Measurements from ENCODE around the gene TRMT6.

DNA sequence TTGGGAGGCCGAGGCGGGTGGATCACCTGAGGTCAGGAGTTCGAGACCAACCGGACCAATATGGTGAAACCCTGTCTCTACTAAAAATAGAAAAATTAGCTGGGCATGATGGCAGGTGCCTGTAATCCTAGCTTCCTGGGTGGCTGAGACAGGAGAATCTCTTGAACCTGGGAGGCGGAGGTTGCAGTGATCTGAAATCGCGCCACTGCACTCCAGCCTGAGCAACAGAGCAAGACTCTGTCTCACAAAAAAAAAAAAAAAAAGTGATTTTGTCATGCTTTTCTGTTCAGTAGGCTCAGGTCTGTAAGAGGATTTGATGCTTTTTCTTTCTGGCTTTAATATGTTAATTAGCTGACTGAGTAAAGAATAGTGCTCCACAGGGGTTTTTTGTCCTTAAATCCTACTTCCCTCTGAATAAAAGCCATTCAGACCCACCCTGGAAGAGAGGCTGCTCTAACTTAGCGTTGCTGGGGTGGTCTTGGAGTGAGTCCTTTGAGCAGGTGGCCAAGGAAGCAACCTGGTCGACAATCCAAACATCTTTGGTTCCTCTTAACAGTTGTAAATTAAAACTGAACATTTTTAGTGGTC lies 19.1 kb upstream of the TRMT6 start:
- TF ChIP-seq, protein P1, sequence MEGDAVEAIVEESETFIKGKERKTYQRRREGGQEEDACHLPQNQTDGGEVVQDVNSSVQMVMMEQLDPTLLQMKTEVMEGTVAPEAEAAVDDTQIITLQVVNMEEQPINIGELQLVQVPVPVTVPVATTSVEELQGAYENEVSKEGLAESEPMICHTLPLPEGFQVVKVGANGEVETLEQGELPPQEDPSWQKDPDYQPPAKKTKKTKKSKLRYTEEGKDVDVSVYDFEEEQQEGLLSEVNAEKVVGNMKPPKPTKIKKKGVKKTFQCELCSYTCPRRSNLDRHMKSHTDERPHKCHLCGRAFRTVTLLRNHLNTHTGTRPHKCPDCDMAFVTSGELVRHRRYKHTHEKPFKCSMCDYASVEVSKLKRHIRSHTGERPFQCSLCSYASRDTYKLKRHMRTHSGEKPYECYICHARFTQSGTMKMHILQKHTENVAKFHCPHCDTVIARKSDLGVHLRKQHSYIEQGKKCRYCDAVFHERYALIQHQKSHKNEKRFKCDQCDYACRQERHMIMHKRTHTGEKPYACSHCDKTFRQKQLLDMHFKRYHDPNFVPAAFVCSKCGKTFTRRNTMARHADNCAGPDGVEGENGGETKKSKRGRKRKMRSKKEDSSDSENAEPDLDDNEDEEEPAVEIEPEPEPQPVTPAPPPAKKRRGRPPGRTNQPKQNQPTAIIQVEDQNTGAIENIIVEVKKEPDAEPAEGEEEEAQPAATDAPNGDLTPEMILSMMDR (IDR thresholded peaks at IDR 0.05), result no peak
- TF ChIP-seq EP300 (IDR thresholded peaks at IDR 0.05), result no peak
